Measurements from ENCODE around the gene CRYAA. TPM values are rescaled to one million over a fixed set of nuclear protein-coding genes. Genes with fewer than 3 reads are reported as not detected.
A peak's percentile ranks its signal among the peaks of the same experiment; 100 is the strongest.

The CRYAA gene
- total RNA-seq, 4 donors from 2014 or later: not detected

DNA sequence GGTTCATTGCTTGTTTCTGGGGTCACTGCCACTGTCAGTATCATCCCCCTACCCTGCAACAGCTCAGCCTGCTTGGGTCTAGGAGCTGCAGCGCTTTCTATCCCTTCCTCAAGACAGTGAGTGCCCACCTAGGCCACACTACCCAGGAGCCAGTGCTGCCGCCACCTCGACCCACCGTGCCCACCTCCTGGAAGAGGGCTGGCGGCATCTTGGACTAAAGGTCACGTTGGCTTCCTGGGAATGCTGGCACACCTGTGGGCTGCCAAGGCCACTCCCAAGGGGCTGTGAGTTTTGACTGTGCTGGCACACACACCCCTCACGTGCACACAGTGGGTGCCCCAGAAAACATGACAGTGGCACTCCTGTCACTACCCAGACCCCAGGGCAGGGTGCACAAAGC, 22.1 kb downstream of the CRYAA start:
- DNase-seq (ENCODE audit: low spot score in 2 of 2): peak in 1 of 2 donors; percentile 53
- H3K27ac ChIP-seq: no peak overlapping the region
- no peak for TF ChIP-seq EP300 (IDR thresholded peaks at IDR 0.05)
- TF ChIP-seq POLR2A (IDR thresholded peaks at IDR 0.05): no peak
- TF ChIP-seq POLR2AphosphoS5 (IDR thresholded peaks at IDR 0.05): no peak
- TF ChIP-seq, protein P1, sequence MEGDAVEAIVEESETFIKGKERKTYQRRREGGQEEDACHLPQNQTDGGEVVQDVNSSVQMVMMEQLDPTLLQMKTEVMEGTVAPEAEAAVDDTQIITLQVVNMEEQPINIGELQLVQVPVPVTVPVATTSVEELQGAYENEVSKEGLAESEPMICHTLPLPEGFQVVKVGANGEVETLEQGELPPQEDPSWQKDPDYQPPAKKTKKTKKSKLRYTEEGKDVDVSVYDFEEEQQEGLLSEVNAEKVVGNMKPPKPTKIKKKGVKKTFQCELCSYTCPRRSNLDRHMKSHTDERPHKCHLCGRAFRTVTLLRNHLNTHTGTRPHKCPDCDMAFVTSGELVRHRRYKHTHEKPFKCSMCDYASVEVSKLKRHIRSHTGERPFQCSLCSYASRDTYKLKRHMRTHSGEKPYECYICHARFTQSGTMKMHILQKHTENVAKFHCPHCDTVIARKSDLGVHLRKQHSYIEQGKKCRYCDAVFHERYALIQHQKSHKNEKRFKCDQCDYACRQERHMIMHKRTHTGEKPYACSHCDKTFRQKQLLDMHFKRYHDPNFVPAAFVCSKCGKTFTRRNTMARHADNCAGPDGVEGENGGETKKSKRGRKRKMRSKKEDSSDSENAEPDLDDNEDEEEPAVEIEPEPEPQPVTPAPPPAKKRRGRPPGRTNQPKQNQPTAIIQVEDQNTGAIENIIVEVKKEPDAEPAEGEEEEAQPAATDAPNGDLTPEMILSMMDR (IDR thresholded peaks at IDR 0.05): no peak
- H3K4me1 ChIP-seq: peaks cover 65% of the 10 kb centered on the region
- WGBS: 100% methylated on average over 1 of the region's 7 CpGs
- no peak overlapping the region for H3K4me3 ChIP-seq
- H3K27me3 ChIP-seq: no peaks in the 10 kb centered on the region
- no peaks in the 10 kb centered on the region for H3K36me3 ChIP-seq
- H3K9me3 ChIP-seq: no peaks in the 10 kb centered on the region

DNA sequence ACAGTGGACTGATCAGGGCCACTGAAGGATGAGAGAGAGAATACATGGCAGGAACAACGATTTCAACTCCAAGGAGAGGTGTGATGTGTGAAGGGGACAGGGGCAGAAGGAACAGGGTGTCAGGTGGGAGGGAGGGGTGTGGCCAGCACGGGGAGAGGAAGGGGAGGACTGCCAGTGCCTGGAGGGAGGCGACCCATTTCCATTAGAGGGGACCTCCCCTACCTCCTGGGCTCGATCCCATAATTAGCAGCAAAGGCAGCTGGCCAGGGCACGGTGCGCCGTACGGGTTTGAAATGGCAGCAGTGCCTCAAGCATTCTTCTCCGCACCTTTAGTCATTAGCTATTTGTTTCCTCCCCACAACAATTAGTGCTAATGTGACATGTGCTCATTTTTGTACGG, 22.7 kb downstream of the CRYAA start:
- TF ChIP-seq POLR2A (IDR thresholded peaks at IDR 0.05): no peak
- TF ChIP-seq EP300 (IDR thresholded peaks at IDR 0.05): no peak
- TF ChIP-seq, protein P1 (IDR thresholded peaks at IDR 0.05): no peak
- no peak for TF ChIP-seq POLR2AphosphoS5 (IDR thresholded peaks at IDR 0.05)
- Histone ChIP-seq H3K9me3 (no peaks in the 10 kb centered on the region), H3K27me3 (no peaks in the 10 kb centered on the region), H3K4me1 (peaks cover 71% of the 10 kb centered on the region), H3K36me3 (no peaks in the 10 kb centered on the region), H3K27ac (no peak overlapping the region), H3K4me3 (no peak overlapping the region)
- peak in 1 of 2 donors; percentile 57 for DNase-seq (ENCODE audit: low spot score in 2 of 2)
- WGBS: 38% methylated on average over 10 of the region's 10 CpGs

DNA sequence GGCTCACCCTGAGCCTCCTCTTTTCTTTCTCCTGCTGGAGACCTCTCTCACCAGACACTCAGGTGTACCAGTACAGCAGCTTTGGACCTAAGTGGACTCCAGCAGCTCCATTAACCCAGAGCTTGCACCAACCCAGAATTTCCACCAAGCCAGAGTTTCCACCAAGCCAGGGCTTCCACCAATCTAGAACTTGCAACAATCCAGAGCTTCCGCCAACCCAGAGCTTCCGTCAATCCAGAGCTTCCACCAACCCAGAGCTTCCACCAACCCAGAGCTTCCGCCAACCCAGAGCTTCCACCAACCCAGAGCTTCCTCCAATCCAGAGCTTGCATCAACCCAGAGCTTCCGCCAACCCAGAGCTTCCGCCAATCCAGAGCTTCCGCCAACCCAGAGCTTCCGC, 23.2 kb downstream of the CRYAA start:
- Histone ChIP-seq H3K36me3 (no peaks in the 10 kb centered on the region), H3K27me3 (no peaks in the 10 kb centered on the region), H3K4me3 (no peak overlapping the region), H3K9me3 (no peaks in the 10 kb centered on the region), H3K27ac (no peak overlapping the region), H3K4me1 (peaks cover 75% of the 10 kb centered on the region)
- TF ChIP-seq POLR2AphosphoS5 (IDR thresholded peaks at IDR 0.05) (no peak), EP300 (IDR thresholded peaks at IDR 0.05) (no peak), POLR2A (IDR thresholded peaks at IDR 0.05) (no peak)
- TF ChIP-seq, protein P1 (IDR thresholded peaks at IDR 0.05): no peak
- 61% methylated on average over 7 of the region's 7 CpGs for WGBS
- DNase-seq (ENCODE audit: low spot score in 2 of 2): no peak

DNA sequence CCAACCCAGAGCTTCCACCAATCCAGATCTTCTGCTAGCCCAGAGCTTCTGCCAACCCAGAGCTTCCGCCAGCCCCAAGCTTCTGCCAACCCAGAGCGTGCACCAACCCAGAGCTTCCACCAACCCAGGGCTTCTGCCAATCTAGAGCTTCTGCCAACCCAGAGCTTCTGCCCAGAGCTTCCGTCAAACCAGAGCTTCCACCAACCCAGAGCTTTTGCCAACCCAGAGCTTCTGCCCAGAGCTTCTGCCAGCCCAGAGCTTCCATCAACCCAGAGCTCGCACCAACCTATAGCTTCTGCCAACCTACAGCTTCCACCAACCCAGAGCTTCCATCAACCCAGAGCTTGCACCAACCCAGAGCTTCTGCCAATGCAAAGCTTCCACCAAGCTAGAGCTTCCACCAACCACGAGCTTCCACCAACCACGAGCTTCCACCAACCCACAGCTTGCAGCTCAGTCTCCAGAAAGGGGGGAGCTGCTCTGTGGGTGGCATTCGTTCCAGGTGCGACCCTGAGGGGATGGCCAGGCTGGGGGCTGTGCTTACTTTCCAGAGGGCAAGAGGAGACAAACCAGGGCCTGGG, 23.8 kb downstream of the CRYAA start:
- TF ChIP-seq EP300 (IDR thresholded peaks at IDR 0.05) (no peak), POLR2AphosphoS5 (IDR thresholded peaks at IDR 0.05) (no peak), POLR2A (IDR thresholded peaks at IDR 0.05) (no peak)
- TF ChIP-seq, protein P1 (IDR thresholded peaks at IDR 0.05): no peak
- Histone ChIP-seq H3K4me3 (no peak overlapping the region), H3K27ac (no peak overlapping the region), H3K27me3 (no peaks in the 10 kb centered on the region), H3K9me3 (no peaks in the 10 kb centered on the region), H3K4me1 (peaks cover 81% of the 10 kb centered on the region), H3K36me3 (no peaks in the 10 kb centered on the region)
- WGBS: 50% methylated on average over 8 of the region's 8 CpGs
- peak in 1 of 2 donors; percentile 67 for DNase-seq (ENCODE audit: low spot score in 2 of 2)

DNA sequence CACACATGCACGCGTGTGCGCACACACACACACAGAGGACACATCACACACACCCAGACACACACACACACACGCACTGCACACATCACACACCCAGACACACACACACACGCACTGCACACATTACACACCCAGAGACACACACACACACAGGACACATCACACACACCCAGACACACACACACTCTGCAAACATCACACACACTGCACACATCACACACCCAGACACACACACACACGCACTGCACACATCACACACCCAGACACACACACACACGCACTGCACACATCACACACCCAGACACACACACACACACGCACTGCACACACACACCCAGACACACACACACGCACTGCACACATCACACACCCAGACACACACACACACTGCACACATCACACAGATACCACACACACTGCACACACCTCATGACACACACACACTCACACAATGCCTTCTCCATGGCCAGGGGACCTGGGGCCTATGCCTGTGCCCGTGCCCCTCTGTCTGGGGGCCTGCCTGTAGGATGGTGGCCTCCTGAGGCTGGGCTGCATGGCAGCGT, 24.4 kb downstream of the CRYAA start:
- H3K27me3 ChIP-seq: no peaks in the 10 kb centered on the region
- no peaks in the 10 kb centered on the region for H3K36me3 ChIP-seq
- no peaks in the 10 kb centered on the region for H3K9me3 ChIP-seq
- H3K4me1 ChIP-seq: peaks cover 83% of the 10 kb centered on the region
- peak in 1 of 2 donors; percentile 24 for DNase-seq (ENCODE audit: low spot score in 2 of 2)
- no peak overlapping the region for H3K4me3 ChIP-seq
- 86% methylated on average over 8 of the region's 11 CpGs for WGBS
- TF ChIP-seq POLR2AphosphoS5 (IDR thresholded peaks at IDR 0.05) (no peak), EP300 (IDR thresholded peaks at IDR 0.05) (no peak), POLR2A (IDR thresholded peaks at IDR 0.05) (no peak)
- TF ChIP-seq, protein P1 (IDR thresholded peaks at IDR 0.05): no peak
- H3K27ac ChIP-seq: no peak overlapping the region

All from suprapubic skin (tissue), 4 donors.